Middle frontal gyrus (tissue), 1 donor: ENCODE data around the gene AKR1B15.
"Not testable (repeated sequence)": the region's sequence is repeated elsewhere in the genome, so short reads cannot be mapped to it uniquely, and the experiment has no call there.

Source experiments
- DNase-seq: peaks from one replicate; pipeline ENCODE4 v3.0.0-alpha.2; 2015; ENCODE audit warnings: low spot score; ENCODE audit errors: extremely low spot score

The AKR1B15 gene

GRCh38 chr7:134532180-134532953, 16.5 kb upstream of the AKR1B15 start:
- no peak for DNase-seq

- no peak for DNase-seq
Observed at GRCh38 chr7:134532954-134533218, 16.0 kb upstream of the AKR1B15 start.

GRCh38 chr7:134533288-134533771, 15.6 kb upstream of the AKR1B15 start:
- DNase-seq: no peak

- DNase-seq: no peak
Observed at GRCh38 chr7:134534633-134535032, 14.3 kb upstream of the AKR1B15 start.

- no peak for DNase-seq
Observed at GRCh38 chr7:134535272-134535918, 13.5 kb upstream of the AKR1B15 start.

- no peak for DNase-seq
Observed at GRCh38 chr7:134535919-134536299, 13.0 kb upstream of the AKR1B15 start.

GRCh38 chr7:134536558-134536957, 12.4 kb upstream of the AKR1B15 start:
- DNase-seq: not testable (repeated sequence)

GRCh38 chr7:134537273-134537781, 11.6 kb upstream of the AKR1B15 start:
- not testable (repeated sequence) for DNase-seq

- DNase-seq: no peak
Observed at GRCh38 chr7:134539380-134540004, 9.4 kb upstream of the AKR1B15 start.

GRCh38 chr7:134541501-134542194, 7.3 kb upstream of the AKR1B15 start:
- DNase-seq: not testable (repeated sequence)

GRCh38 chr7:134542195-134542771, 6.6 kb upstream of the AKR1B15 start:
- no peak for DNase-seq

- DNase-seq: no peak
Observed at GRCh38 chr7:134545380-134545779, 3.5 kb upstream of the AKR1B15 start.

- DNase-seq: no peak
Observed at GRCh38 chr7:134545918-134546317, 3.0 kb upstream of the AKR1B15 start.

- DNase-seq: no peak
Observed at GRCh38 chr7:134546955-134547354, 2.0 kb upstream of the AKR1B15 start.

GRCh38 chr7:134547397-134548054, 1.4 kb upstream of the AKR1B15 start:
- DNase-seq: no peak

- DNase-seq: no peak
Observed at GRCh38 chr7:134549366-134549765, 456 bp downstream of the AKR1B15 start.

- no peak for DNase-seq
Observed at GRCh38 chr7:134552105-134552504, 3.2 kb downstream of the AKR1B15 start.

- DNase-seq: no peak
Observed at GRCh38 chr7:134553976-134554375, 5.1 kb downstream of the AKR1B15 start.

- DNase-seq: no peak
Observed at GRCh38 chr7:134554417-134554966, 5.6 kb downstream of the AKR1B15 start.

- no peak for DNase-seq
Observed at GRCh38 chr7:134557391-134557790, 8.5 kb downstream of the AKR1B15 start.

- DNase-seq: no peak
Observed at GRCh38 chr7:134558370-134558769, 9.5 kb downstream of the AKR1B15 start.
